OCI-LY7 (cell line): ENCODE results near the gene KHK. TPM values are rescaled to one million over a fixed set of nuclear protein-coding genes. Genes with fewer than 3 reads are reported as not detected.

Experiments
- BruUV-seq: library from RNA; stranded (reverse); fragments of 400-500 nt; replicated peaks from 2 replicates; lab custom pipeline; 2021; lab: Mats Ljungman, UMichigan
- CTCF ChIA-PET: fragments of 300-600 bp; sonication (Branson Sonifier 250); formaldehyde crosslinking; loops from one replicate; lab custom pipeline; 2022; ENCODE audit warnings: antibody characterized with exemption; ENCODE audit not compliant: unreplicated experiment; lab: Charles Lee
- POLR2A ChIA-PET: fragments of 300-600 bp; sonication (Branson Sonifier 250); formaldehyde crosslinking; loops from one replicate; lab custom pipeline; 2022; ENCODE audit warnings: antibody characterized with exemption; lab: Charles Lee
- DNase-seq: peaks from one replicate; pipeline ENCODE4 v3.0.0-alpha.2; 2015; ENCODE audit warnings: low spot score
- H2AFZ ChIP-seq: fragments of 200-600 bp; sonication (generic), shearing (Covaris generic); 2 replicates; pipeline ENCODE4 v1.6.1; 2014; ENCODE audit warnings: mild to moderate bottlenecking, antibody characterized with exemption, low read length, moderate library complexity
- H3K27ac ChIP-seq: fragments of 200-600 bp; sonication (generic); 2 replicates; pipeline ENCODE4 v1.5.1; 2014; ENCODE audit warnings: mixed run types, low read depth, mild to moderate bottlenecking, moderate library complexity, low read length, inconsistent platforms; ENCODE audit not compliant: poor library complexity, severe bottlenecking
- H3K36me3 ChIP-seq: fragments of 200-600 bp; sonication (generic); 2 replicates; pipeline ENCODE4 v1.6.1; 2014; ENCODE audit warnings: mild to moderate bottlenecking, antibody characterized with exemption, low read length, moderate library complexity, mixed read lengths; ENCODE audit not compliant: insufficient read depth
- H3K4me1 ChIP-seq: fragments of 200-600 bp; sonication (generic); 2 replicates; pipeline ENCODE4 v1.5.1; 2014; ENCODE audit warnings: mild to moderate bottlenecking, low read length; ENCODE audit not compliant: insufficient read depth, poor library complexity, severe bottlenecking
- H3K4me2 ChIP-seq: fragments of 200-600 bp; sonication (generic); 2 replicates; pipeline ENCODE4 v1.6.1; 2014; ENCODE audit warnings: mild to moderate bottlenecking, low read length
- H3K4me3 ChIP-seq: fragments of 200-600 bp; sonication (generic); 2 replicates; pipeline ENCODE4 v1.5.1; 2014; ENCODE audit warnings: mild to moderate bottlenecking, low read depth, low read length; ENCODE audit not compliant: poor library complexity, severe bottlenecking
- H3K79me2 ChIP-seq: fragments of 200-600 bp; sonication (generic); 2 replicates; pipeline ENCODE4 v1.6.1; 2016; ENCODE audit warnings: low read depth, mild to moderate bottlenecking, low read length, moderate library complexity, mixed read lengths; ENCODE audit not compliant: insufficient read depth
- H3K9me2 ChIP-seq: fragments of 200-600 bp; sonication (generic); 2 replicates; pipeline ENCODE4 v1.6.1; 2016; ENCODE audit warnings: mild to moderate bottlenecking, low read length, mixed read lengths; ENCODE audit not compliant: insufficient read depth
- H3K9me3 ChIP-seq: fragments of 200-600 bp; sonication (generic); 2 replicates; pipeline ENCODE4 v1.6.1; 2014; ENCODE audit warnings: mild to moderate bottlenecking, mixed run types, low read length, mixed read lengths
- H4K20me1 ChIP-seq: fragments of 200-600 bp; sonication (generic); 2 replicates; pipeline ENCODE4 v1.6.1; 2014; ENCODE audit warnings: mild to moderate bottlenecking, antibody characterized with exemption, low read length, moderate library complexity, mixed read lengths; ENCODE audit not compliant: insufficient read depth
- CTCF ChIP-seq: fragments of 200-600 bp; sonication (generic); conservative IDR thresholded peaks from 2 replicates; pipeline ENCODE4 v1.5.1; 2014; ENCODE audit warnings: mild to moderate bottlenecking, antibody characterized with exemption, low read length, moderate library complexity, mixed read lengths
- EZH2phosphoT487 ChIP-seq: fragments of 200-600 bp; sonication (generic); IDR thresholded peaks from 2 replicates; pipeline ENCODE4 v1.6.1; 2018; ENCODE audit warnings: low read depth, borderline replicate concordance, mild to moderate bottlenecking, mixed run types, antibody characterized with exemption, low read length, moderate library complexity, mixed read lengths
- intact Hi-C: fragments of 100-400 bp; cut with micrococcal nuclease; formaldehyde crosslinking; loops from one replicate; pipeline ENCODE4 v1.10.0; 2022; ENCODE audit not compliant: unreplicated experiment
- total RNA-seq, 2 experiments: library from RNA; depleted of rRNA in 1 of 2; stranded (reverse); fragments of >200 nt in 1 of 2; shearing (Covaris generic) in 1 of 2; gene quantifications; 2 replicates each; pipeline ENCODE4 v1.2.3, GENCODE V29; 2014 to 2022

The KHK gene
- total RNA-seq, 2 experiments from 2014 or later, result 9.7 to 17.9 TPM

GRCh38 chr2:27133195-27133875 is 46.8 kb downstream of the KHK start:
- Histone ChIP-seq H3K36me3 (peaks cover 52% of the 10 kb centered on the region), H4K20me1 (peaks cover 5% of the 10 kb centered on the region; the same call in 1 of the 2 replicates), H3K4me2 (peak overlapping the region; percentile 99), H2AFZ (no peak overlapping the region; the same call in 1 of the 2 replicates), H3K27ac (peak overlapping the region; percentile 68), H3K4me1 (peaks cover 20% of the 10 kb centered on the region), H3K9me2 (no peaks in the 10 kb centered on the region), H3K9me3 (no peaks in the 10 kb centered on the region), H3K79me2 (peaks cover 20% of the 10 kb centered on the region), H3K4me3 (peak overlapping the region; percentile 96)
- ChIA-PET POLR2A (interaction anchor here (1.0 to 2.2 kb wide), 10 partner anchors 26 to 130 kb away, joined by 3 to 13 read pairs (median 4); partner anchors contain the start of genes ATRAID, SLC30A3 and SLC5A6), CTCF (interaction anchor here (0.6 to 1.7 kb wide), 11 partner anchors 8 to 288 kb away, joined by 3 to 18 read pairs (median 4); no protein-coding TSS in a partner anchor)
- intact Hi-C loops, result loop anchor here (5.0 kb wide), 1 partner anchor 79 kb away; the partner anchor contains the start of genes ATRAID and SLC5A6
- BruUV-seq, result TSS peak; percentile 51
- DNase-seq, result no peak
- TF ChIP-seq EZH2phosphoT487 (no peak), CTCF (no peak)

DNA sequence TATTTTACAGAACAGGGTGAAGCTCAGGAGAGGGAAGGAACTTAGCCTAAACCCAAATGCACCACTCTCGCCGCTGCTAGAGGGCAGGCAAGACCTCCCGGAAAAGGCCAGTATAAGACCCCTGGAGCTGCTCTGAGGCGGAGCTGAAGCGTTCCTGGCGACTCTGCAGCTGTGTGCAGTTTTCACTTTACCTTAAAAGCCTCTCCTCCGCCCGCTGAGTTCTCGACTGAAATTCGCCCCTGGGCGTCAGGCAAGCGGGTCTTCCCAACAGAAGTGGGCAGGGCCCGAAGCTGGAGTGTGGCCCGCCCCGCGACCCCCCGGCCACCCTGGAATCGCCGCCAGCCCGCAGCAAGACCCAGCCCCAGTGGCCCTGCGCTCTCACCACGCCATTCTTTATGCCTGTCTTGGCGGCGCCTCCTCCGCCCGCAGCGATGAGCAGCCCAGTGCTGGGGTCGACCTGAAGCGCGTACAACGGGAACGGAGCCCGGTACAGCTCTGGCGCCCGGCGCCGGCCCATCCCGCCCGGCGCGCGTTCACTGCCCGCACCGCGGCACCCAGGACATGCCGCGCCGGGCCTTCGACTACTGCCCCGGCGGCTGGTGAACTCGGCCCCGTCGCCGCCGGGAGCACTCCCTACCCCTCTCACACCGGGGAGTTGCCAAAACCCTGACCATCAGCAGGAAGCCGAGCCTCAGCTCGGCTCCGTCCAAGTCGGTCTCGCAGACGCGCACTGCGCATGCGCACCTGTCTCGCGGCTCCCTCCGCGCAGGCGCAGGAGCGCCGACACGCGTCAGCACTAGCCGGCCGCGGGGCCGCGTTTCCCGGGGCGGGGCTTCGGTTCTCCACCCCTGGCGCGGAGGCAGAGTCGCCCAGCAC is 47.6 kb downstream of the KHK start, which contains the start of gene PREB:
TSS of gene PREB (minus strand) at position 732 of the 876 bp plus-strand sequence. CDS start at position 517, 215 bp downstream.
- DNase-seq, result peak; percentile 99
- H3K36me3 ChIP-seq, result peaks cover 44% of the 10 kb centered on the region
- BruUV-seq, result no TSS peak
- peak within 1 kb of the TSS; percentile 68 for H3K27ac ChIP-seq
- POLR2A ChIA-PET, result interaction anchor here (0.5 to 2.2 kb wide), 20 partner anchors 9 to 1852 kb away, joined by 3 to 13 read pairs (median 4); partner anchors contain the start of genes ATRAID, SLC30A3 and SLC5A6
- no peaks in the 10 kb centered on the region for H3K9me3 ChIP-seq
- peak within 1 kb of the TSS; percentile 87; the same call in 1 of the 2 replicates for H2AFZ ChIP-seq
- H3K4me2 ChIP-seq, result peak within 1 kb of the TSS; percentile 99
- H3K79me2 ChIP-seq, result peaks cover 20% of the 10 kb centered on the region
- TF ChIP-seq CTCF (peak; percentile 79), EZH2phosphoT487 (no peak)
- H4K20me1 ChIP-seq, result peaks cover 5% of the 10 kb centered on the region; the same call in 1 of the 2 replicates
- no peaks in the 10 kb centered on the region for H3K9me2 ChIP-seq
- intact Hi-C loops, result loop anchor here (1.0 to 5.0 kb wide), 4 partner anchors 31 to 78 kb away; partner anchors contain the start of genes ATRAID and SLC5A6
- peak within 1 kb of the TSS; percentile 96 for H3K4me3 ChIP-seq
- peaks cover 20% of the 10 kb centered on the region for H3K4me1 ChIP-seq
- CTCF ChIA-PET, result interaction anchor here (0.5 to 1.7 kb wide), 14 partner anchors 9 to 288 kb away, joined by 3 to 18 read pairs (median 3); no protein-coding TSS in a partner anchor
